NCI-H2081 (cell line): Measurements from ENCODE around the gene ZBTB7B.

ENCODE experiments used
- DNase-seq, 2 experiments: peaks; one replicate each; lab custom pipeline; 2025; lab: John Stamatoyannopoulos, UW

The ZBTB7B gene

GRCh38 chr1:155002464-155003226 lies at the start of gene ZBTB7B:
Gene ZBTB7B (plus strand): TSS chr1:155002802. CDS start chr1:155014661, 11,859 bp downstream.
- no peak for DNase-seq

GRCh38 chr1:154953611-154954038 lies 49.0 kb upstream of the ZBTB7B start:
- no peak for DNase-seq

DNA sequence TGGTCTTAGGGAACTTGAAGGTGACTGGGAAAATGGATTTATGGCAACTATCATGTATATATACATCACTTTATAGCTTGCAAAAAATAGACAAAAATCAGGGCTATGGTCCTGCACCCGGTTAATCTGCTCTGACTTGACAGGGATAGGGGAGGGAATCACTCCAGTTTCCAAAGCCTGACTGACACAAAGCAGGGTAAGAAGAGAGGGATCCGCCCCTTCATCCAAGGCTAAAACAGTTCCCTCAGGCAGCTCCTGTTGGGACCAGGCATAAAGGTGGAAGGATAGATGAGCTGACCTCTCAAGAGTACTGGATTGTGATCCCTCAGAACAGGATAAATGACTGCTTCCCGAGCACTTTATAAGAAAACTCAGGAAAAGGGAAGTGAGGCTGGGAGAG lies 48.1 kb upstream of the ZBTB7B start:
- DNase-seq: no peak

DNA sequence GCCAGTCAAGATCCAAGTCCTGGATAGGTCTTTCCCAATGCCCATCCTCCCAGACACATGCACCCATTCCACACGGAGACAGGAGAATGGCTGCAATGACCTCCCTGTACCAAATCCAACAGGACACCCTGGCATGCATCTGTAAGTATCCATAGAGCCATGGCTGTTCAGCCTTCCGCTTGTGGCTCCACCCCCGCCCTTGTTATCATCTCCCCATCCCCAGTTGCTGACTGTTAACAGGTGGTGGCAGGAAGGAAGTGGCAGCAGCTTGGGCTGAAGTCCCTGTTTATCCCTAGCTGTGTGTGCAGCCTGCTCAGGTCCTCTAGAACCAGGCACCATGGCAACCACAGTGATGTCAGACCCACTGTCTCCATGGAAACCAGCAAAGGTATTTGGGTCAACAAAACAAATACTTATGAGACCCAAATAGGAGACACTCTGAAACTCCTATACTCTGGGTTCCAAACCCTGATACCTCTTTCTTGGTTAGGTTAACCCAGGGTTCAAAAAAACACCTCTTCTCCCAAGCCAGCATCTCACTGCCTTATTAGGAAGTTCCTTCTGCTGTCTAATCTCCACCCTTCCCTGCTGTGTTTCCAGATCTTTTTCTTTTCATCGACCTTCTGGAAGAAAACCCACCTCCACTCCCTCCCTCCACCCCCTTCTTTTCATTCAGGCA lies 47.4 kb upstream of the ZBTB7B start:
- peak; percentile 41 to 62 for DNase-seq

GRCh38 chr1:154955718-154956543 lies 46.7 kb upstream of the ZBTB7B start, which contains the start of gene PBXIP1:
Gene PBXIP1 (minus strand): TSS chr1:154956099. CDS start chr1:154953721, 2,378 bp downstream.
- DNase-seq: peak; percentile 89 to 93

GRCh38 chr1:154956544-154956941 lies 46.1 kb upstream of the ZBTB7B start:
- no peak for DNase-seq

DNA sequence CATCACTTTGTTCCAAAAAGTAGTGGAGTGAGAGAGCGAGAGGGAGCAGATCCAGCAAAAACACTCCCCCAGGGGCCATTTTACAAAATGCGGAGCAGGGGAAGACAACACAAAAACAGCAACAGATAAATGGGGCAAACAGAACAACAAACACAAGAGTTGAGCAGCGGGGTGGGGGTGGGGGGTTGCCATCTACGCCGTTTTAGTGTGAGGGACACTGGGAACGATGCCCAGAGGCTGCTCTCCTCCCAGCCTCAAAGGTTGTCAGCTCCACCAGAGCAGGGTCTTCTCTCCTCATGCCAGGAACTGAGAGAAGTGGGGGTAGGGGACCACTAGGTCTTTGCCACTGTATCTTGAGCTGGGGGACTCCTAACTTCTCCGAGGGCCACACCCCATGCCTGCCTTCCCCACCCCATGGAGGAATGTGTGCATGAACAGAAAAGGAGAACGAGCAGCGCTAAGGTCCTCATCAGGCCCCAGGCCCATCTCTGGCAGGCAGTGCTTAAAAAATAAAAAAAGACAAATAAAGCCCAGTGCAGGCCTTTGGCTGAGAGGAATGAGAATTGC lies 45.4 kb upstream of the ZBTB7B start:
- no peak for DNase-seq

DNA sequence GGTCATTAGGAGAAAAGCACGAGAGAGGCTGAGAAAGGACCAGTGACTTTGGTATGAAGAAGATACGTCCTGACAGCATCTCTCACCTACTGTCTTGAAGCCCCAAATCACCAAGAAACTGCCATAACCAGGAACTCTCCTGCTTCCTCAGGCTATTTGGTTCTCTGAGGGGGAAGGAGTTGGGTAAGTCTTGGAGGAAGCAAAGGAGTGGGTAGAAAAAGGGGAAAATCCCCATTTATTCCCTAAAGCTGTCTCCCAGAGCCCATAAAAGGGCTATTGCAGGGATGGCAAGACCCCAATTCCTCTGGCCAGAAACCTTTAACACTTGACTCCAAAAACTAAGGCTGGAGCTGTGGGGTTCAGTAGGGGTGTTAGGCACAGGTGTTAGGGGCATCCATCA lies 44.6 kb upstream of the ZBTB7B start:
- DNase-seq: no peak

DNA sequence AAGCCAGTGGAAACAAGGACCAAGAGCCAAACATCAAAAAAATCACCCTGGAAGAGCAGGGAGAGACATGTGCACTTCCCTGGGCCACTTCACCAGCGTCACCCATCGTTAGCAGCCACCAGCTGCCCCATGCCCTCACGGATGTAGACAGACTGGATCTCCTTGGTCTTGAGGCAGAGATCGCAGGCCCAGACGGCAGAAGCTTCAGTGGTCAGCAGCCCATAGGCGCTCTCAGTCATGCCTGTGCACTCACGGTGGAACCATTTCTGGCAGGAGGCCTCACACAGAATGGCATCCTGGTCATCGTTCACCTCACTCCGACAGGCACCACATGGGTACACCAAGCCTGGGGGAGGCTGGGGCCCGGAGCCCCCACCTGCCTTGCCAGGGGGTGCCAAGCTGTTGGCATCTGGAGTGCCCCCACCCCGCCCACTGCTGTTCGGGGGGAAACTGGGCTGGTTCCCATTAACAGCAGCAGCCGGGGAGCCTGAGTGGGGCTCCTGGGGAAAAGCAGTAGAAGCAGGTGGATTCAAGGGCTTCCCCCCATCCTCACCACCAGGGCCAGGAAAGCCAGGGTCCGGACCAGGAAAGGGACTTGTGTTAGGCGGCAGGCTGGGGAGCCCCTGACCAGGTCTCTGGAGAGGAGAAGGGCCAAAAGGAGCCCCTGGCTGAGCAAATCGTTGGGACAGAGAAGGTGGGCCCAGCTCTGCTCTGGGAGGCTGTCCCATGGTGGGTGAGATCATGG lies 43.7 kb upstream of the ZBTB7B start:
- no peak for DNase-seq

- no peak for DNase-seq
These were observed 43.2 kb upstream of the ZBTB7B start for GRCh38 chr1:154959426-154959780.

GRCh38 chr1:154960446-154961136 lies 42.0 kb upstream of the ZBTB7B start:
- DNase-seq: no peak

GRCh38 chr1:154961207-154962155 lies 41.1 kb upstream of the ZBTB7B start, which contains the start of gene PYGO2:
Gene PYGO2 (minus strand): TSS chr1:154961782. CDS start chr1:154961576, 206 bp downstream.
- peak; percentile 78 to 88 for DNase-seq

GRCh38 chr1:154962156-154962749 lies 40.3 kb upstream of the ZBTB7B start:
- DNase-seq: peak; percentile 27 to 43

- DNase-seq: no peak
These were observed 39.7 kb upstream of the ZBTB7B start for GRCh38 chr1:154962795-154963330.

- DNase-seq: no peak
These were observed 39.0 kb upstream of the ZBTB7B start for GRCh38 chr1:154963643-154964042.

GRCh38 chr1:154964359-154964758 lies 38.2 kb upstream of the ZBTB7B start:
- no peak for DNase-seq

- DNase-seq: no peak
These were observed 36.5 kb upstream of the ZBTB7B start for GRCh38 chr1:154966111-154966510.

DNA sequence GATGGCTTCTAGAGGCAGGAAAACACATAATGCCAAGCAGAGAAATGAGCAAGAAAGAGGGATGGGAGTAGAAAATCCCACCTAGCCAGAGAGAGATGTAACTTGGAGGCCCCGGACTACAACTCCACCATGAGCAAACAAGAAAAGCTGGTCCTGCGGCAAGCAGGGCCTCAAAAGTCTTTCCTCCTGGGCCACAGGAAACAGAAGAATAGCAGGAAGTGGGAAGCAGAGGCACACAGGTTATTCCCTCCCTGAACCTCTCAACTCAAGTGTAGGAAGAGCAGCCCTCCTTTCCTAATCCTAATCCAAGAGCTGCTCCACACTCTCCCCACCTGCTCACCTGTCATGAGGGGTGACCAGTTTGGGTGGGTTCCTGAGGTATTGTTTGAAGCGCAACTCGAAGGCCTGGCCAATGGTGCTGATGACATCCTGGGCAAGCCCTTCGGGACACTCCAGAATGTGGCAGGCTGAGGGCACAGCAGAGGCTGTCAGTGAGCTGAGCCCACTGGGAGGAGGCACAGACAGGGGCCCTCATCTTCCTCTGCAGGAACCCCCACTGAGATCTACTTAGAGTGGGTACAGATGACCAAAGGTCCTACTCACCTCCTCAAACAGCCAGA lies 35.2 kb upstream of the ZBTB7B start:
- DNase-seq: no peak
